DOHH2 (cell line): ENCODE data around the gene ENO1.
"Not testable (repeated sequence)": the region's sequence is repeated elsewhere in the genome, so short reads cannot be mapped to it uniquely, and the experiment has no call there.

ENCODE experiments used
- CTCF ChIP-seq: fragments of 200-600 bp; sonication (generic); IDR thresholded peaks from one replicate; pipeline ENCODE4 v1.5.1; 2014; ENCODE audit warnings: antibody characterized with exemption, mild to moderate bottlenecking, low read depth, low read length; ENCODE audit not compliant: poor library complexity, severe bottlenecking
- EZH2phosphoT487 ChIP-seq: fragments of 200-600 bp; sonication (generic); IDR thresholded peaks from 2 replicates; pipeline ENCODE4 v1.6.1; 2017; ENCODE audit warnings: borderline replicate concordance, mild to moderate bottlenecking, antibody characterized with exemption, low read length, moderate library complexity, mixed read lengths

DNA sequence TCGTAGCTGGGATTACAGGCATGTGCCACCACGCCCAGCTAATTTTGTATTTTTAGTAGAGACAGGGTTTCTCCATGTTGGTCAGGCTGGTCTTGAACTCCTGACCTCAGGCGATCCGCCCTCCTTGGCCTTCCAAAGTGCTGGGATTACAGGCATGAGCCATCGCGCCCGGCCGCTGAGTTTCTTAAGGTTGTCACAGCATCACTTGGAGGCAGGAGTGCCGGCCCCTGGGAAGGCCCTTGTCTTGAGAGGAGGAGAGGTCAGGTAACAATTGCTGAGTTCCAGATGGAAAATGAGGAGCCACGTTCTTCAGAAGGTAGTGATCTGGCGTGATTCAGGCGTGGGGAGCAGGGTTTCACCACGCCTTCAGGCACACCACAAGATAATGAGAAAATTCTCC is 5.6 kb upstream of the ENO1 start:
- not testable (repeated sequence) for TF ChIP-seq CTCF, EZH2phosphoT487
